Stimulated activated CD8-positive, alpha-beta memory T cell treated with anti-CD3 and anti-CD28 coated beads, Interleukin-12 subunit alpha, Interleukin-12 subunit beta, amount 100 ng/mL, for 24 hours (primary cell): ENCODE measurements around the gene SEMA4C.

Source experiments
- DNase-seq: peaks from one replicate; pipeline ENCODE4 v3.0.0-alpha.2; 2020; ENCODE audit errors: extremely low read depth

Gene SEMA4C

GRCh38 chr2:96881349-96882195 lies 11.7 kb upstream of the SEMA4C start:
- no peak for DNase-seq

- no peak for DNase-seq
Measured at GRCh38 chr2:96880891-96881273, 11.0 kb upstream of the SEMA4C start.

GRCh38 chr2:96879545-96880040 lies 9.7 kb upstream of the SEMA4C start:
- no peak for DNase-seq

GRCh38 chr2:96878796-96879544 lies 9.1 kb upstream of the SEMA4C start:
- DNase-seq = no peak

- DNase-seq = no peak
Measured at GRCh38 chr2:96878171-96878570, 8.3 kb upstream of the SEMA4C start.

GRCh38 chr2:96877631-96878092 lies 7.8 kb upstream of the SEMA4C start:
- no peak for DNase-seq

- no peak for DNase-seq
Measured at GRCh38 chr2:96877042-96877451, 7.2 kb upstream of the SEMA4C start.

GRCh38 chr2:96876269-96877041 lies 6.6 kb upstream of the SEMA4C start:
- DNase-seq = no peak

- no peak for DNase-seq
Measured at GRCh38 chr2:96875498-96876268, 5.8 kb upstream of the SEMA4C start.

GRCh38 chr2:96874198-96874831 lies 4.4 kb upstream of the SEMA4C start:
- no peak for DNase-seq

GRCh38 chr2:96873651-96874096 lies 3.8 kb upstream of the SEMA4C start:
- DNase-seq = no peak

- DNase-seq = no peak
Measured at GRCh38 chr2:96872591-96873349, 2.9 kb upstream of the SEMA4C start.

GRCh38 chr2:96870626-96871255 lies 861 bp upstream of the SEMA4C start:
- no peak for DNase-seq

- no peak for DNase-seq
Measured at GRCh38 chr2:96869281-96869821, 529 bp downstream of the SEMA4C start.

GRCh38 chr2:96868555-96869280 lies 1.2 kb downstream of the SEMA4C start:
- no peak for DNase-seq

GRCh38 chr2:96867756-96868554 lies 1.9 kb downstream of the SEMA4C start:
- DNase-seq = no peak

GRCh38 chr2:96866986-96867755 lies 2.7 kb downstream of the SEMA4C start:
- no peak for DNase-seq
